ENCODE results near the gene AGMO.

DNA sequence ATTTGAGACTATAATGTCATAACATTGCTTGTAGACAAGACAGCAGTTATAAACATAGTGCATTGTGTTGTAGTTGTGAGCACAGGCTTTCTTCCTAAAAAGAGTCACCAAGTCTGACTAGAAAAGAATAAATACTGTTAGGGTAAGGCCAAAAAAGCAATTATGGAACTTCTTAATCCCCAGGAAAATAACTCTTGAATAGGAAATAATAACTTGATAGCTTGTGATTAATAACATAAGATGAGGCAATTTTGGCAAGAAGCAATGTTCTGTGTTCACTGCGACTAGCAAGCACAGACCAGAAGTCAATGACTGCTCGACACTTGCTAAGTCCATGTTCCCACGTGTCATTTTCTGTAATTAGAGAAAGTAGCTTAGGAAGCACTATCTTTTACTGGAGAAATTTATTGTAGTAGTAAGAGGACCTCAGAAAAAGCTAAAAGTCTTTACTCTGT is 97.1 kb downstream of the AGMO start:
- TF ChIP-seq, protein P1, sequence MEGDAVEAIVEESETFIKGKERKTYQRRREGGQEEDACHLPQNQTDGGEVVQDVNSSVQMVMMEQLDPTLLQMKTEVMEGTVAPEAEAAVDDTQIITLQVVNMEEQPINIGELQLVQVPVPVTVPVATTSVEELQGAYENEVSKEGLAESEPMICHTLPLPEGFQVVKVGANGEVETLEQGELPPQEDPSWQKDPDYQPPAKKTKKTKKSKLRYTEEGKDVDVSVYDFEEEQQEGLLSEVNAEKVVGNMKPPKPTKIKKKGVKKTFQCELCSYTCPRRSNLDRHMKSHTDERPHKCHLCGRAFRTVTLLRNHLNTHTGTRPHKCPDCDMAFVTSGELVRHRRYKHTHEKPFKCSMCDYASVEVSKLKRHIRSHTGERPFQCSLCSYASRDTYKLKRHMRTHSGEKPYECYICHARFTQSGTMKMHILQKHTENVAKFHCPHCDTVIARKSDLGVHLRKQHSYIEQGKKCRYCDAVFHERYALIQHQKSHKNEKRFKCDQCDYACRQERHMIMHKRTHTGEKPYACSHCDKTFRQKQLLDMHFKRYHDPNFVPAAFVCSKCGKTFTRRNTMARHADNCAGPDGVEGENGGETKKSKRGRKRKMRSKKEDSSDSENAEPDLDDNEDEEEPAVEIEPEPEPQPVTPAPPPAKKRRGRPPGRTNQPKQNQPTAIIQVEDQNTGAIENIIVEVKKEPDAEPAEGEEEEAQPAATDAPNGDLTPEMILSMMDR (IDR thresholded peaks at IDR 0.05), result no peak
- TF ChIP-seq POLR2AphosphoS5 (IDR thresholded peaks at IDR 0.05) (peak in 1 of 4 donors; percentile 20), POLR2A (IDR thresholded peaks at IDR 0.05) (no peak)
